A549 treated with Mapracorat at 1 μM for 4 hours (cell line): ENCODE data around the gene PLXND1. TPM values are rescaled to one million over a fixed set of nuclear protein-coding genes. Genes with fewer than 3 reads are reported as not detected.

Source experiments
- total RNA-seq: library from RNA; stranded (reverse); fragments of 200-300 nt; extraction: Qiagen RNA extraction; gene quantifications from 5 replicates; pipeline ENCODE4 v1.2.3, GENCODE V29; 2022

The PLXND1 gene, protein sequence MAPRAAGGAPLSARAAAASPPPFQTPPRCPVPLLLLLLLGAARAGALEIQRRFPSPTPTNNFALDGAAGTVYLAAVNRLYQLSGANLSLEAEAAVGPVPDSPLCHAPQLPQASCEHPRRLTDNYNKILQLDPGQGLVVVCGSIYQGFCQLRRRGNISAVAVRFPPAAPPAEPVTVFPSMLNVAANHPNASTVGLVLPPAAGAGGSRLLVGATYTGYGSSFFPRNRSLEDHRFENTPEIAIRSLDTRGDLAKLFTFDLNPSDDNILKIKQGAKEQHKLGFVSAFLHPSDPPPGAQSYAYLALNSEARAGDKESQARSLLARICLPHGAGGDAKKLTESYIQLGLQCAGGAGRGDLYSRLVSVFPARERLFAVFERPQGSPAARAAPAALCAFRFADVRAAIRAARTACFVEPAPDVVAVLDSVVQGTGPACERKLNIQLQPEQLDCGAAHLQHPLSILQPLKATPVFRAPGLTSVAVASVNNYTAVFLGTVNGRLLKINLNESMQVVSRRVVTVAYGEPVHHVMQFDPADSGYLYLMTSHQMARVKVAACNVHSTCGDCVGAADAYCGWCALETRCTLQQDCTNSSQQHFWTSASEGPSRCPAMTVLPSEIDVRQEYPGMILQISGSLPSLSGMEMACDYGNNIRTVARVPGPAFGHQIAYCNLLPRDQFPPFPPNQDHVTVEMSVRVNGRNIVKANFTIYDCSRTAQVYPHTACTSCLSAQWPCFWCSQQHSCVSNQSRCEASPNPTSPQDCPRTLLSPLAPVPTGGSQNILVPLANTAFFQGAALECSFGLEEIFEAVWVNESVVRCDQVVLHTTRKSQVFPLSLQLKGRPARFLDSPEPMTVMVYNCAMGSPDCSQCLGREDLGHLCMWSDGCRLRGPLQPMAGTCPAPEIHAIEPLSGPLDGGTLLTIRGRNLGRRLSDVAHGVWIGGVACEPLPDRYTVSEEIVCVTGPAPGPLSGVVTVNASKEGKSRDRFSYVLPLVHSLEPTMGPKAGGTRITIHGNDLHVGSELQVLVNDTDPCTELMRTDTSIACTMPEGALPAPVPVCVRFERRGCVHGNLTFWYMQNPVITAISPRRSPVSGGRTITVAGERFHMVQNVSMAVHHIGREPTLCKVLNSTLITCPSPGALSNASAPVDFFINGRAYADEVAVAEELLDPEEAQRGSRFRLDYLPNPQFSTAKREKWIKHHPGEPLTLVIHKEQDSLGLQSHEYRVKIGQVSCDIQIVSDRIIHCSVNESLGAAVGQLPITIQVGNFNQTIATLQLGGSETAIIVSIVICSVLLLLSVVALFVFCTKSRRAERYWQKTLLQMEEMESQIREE (N-terminal part only)
- 81.7 to 104 TPM (median 95.4 TPM) in 5 replicates for total RNA-seq

DNA sequence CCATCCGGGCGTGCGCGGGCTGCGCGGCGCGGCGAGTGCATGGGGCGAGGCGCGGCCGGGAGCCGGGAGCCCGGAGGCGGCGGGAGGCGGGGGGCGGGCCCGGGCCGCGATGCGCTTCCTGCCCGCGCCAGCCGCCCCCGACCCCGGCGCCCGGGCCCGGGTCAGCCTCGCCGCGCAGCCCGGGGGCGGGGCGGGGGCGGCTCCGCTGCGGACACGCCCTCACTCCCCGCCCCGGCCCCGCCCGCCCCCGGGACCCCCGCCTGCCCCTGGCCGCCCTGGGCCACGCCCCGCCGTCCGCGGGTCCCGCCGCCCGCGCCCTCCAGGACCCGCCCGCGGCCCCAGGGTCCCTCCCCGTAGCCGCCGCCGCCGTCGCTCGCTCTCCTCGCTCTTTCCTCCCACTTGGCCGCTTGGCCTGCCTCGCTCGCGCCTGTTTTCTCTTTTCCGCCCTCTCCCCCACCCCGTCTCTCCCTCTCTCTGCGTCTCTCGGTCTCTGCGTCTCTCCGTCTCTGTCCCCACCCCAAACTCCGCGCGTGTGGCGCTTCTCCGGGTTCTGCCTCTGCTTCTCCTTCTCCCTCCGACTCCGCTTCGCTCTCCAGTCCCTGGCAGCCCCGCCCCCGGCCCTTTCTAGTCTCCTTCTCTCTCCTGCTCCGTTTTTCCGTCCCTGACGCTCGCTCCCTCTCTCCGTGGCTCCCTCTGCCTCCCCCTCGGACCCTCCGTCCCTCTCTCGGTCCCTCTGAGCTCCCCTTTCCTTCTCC lies at the start of gene PLXND1:
PLXND1 (minus strand) TSS at position 41 of the 755 bp plus-strand sequence; CDS start at position 4, 37 bp downstream.

DNA sequence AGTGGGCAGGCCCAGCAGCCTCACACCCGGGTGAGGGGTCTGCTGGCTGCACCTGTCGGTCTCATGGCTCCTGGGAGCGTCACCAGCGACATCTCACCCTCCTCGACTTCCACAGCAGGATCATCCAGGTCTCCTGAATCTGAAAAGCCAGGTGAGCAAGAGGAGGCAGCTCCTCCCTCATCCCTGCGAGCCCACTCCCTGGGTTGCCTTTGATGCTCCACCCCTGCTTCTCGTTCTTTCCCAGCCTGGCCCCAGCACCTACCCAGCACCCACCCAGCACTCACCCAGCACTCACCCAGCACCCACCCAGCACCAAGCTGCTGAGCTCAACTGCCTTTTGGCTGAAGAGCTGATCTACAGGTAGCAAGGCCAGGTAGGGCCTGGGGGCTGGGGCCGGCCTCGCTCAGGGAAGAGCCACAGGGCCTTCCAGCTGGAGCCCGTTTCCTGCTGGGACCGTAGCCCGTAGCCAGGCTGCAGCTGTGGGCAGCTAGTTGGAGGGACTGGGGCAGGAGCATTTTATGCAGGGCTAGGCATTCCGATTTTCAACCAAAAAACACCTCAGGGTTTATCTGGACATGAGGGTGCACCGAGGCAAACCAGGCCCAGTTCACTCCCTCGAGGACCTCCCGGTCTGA lies 63.2 kb downstream of the PLXND1 start, which contains the start of gene H1-8:
H1-8 (plus strand) TSS at position 20 of the 635 bp plus-strand sequence; CDS start at position 64, 44 bp downstream.

DNA sequence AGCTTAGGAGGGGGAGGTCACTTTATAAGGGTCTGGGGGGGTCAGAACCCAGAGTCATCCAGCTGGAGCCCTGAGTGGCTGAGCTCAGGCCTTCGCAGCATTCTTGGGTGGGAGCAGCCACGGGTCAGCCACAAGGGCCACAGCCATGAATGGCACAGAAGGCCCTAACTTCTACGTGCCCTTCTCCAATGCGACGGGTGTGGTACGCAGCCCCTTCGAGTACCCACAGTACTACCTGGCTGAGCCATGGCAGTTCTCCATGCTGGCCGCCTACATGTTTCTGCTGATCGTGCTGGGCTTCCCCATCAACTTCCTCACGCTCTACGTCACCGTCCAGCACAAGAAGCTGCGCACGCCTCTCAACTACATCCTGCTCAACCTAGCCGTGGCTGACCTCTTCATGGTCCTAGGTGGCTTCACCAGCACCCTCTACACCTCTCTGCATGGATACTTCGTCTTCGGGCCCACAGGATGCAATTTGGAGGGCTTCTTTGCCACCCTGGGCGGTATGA lies 77.8 kb downstream of the PLXND1 start, which contains the start of gene RHO:
RHO (plus strand) TSS at position 51 of the 512 bp plus-strand sequence; CDS start at position 146, 95 bp downstream.

Other genes starting within 250 kb of the PLXND1 start
- 0.59 to 0.95 TPM (median 0.85 TPM) in 5 replicates for gene EFCAB12, start 178.0 kb downstream of the PLXND1 start, total RNA-seq
- gene MBD4, start 166.7 kb downstream of the PLXND1 start, total RNA-seq: 16.6 to 21.4 TPM (median 20.9 TPM) in 5 replicates
- 11.5 to 13.2 TPM (median 12.9 TPM) in 5 replicates for gene IFT122, start 166.5 kb downstream of the PLXND1 start, total RNA-seq
- gene RHO, start 78.0 kb downstream of the PLXND1 start, total RNA-seq: not detected in 5 replicates
- not detected in 5 replicates for gene H1-8, start 63.5 kb downstream of the PLXND1 start, total RNA-seq